Endodermal cell (in vitro differentiated cells): ENCODE measurements around the gene TPM2. TPM values are rescaled to one million over a fixed set of nuclear protein-coding genes. Genes with fewer than 3 reads are reported as not detected.

Source experiments
- DNase-seq: peaks from one replicate; pipeline ENCODE4 v3.0.0-alpha.2; 2017
- H3K27ac ChIP-seq: 2 replicates; pipeline ENCODE4 v1.5.1; 2013; ENCODE audit warnings: mild to moderate bottlenecking, low read depth, low read length, moderate library complexity
- H3K27me3 ChIP-seq: 2 replicates; pipeline ENCODE4 v1.6.1; 2013; ENCODE audit warnings: mild to moderate bottlenecking, low read length, moderate library complexity; ENCODE audit not compliant: insufficient read depth, control insufficient read depth, poor library complexity, severe bottlenecking
- H3K36me3 ChIP-seq: 2 replicates; pipeline ENCODE4 v1.7.0; 2013; ENCODE audit warnings: mild to moderate bottlenecking, low read length, moderate library complexity; ENCODE audit not compliant: control insufficient read depth, insufficient read depth
- H3K4me1 ChIP-seq: one replicate; pipeline ENCODE4 v1.7.0; 2013; ENCODE audit warnings: low read length; ENCODE audit not compliant: control insufficient read depth, insufficient read depth
- H3K4me3 ChIP-seq: 2 replicates; pipeline ENCODE4 v1.5.1; 2013; ENCODE audit warnings: mild to moderate bottlenecking, low read length, moderate library complexity
- H3K9ac ChIP-seq: 2 replicates; pipeline ENCODE4 v1.6.1; 2013; ENCODE audit warnings: mild to moderate bottlenecking, low read length, moderate library complexity; ENCODE audit not compliant: poor library complexity, severe bottlenecking; ENCODE audit errors: extremely low read depth
- H3K9me3 ChIP-seq: 2 replicates; pipeline ENCODE4 v1.6.1; 2013; ENCODE audit warnings: mild to moderate bottlenecking, low read length, moderate library complexity; ENCODE audit not compliant: control insufficient read depth
- H3K27ac Mint-ChIP-seq: 2 replicates; pipeline ENCODE4 v1.8.0; 2020; ENCODE audit warnings: mixed read lengths
- H3K27me3 Mint-ChIP-seq: 2 replicates; pipeline ENCODE4 v1.8.0; 2021; ENCODE audit warnings: mild to moderate bottlenecking, mixed read lengths; ENCODE audit not compliant: insufficient read depth
- H3K36me3 Mint-ChIP-seq: 2 replicates; pipeline ENCODE4 v1.8.0; 2020; ENCODE audit warnings: low read depth, mixed read lengths
- H3K4me1 Mint-ChIP-seq: 2 replicates; pipeline ENCODE4 v1.8.0; 2020; ENCODE audit warnings: mixed read lengths
- H3K4me3 Mint-ChIP-seq: 2 replicates; pipeline ENCODE4 v1.8.0; 2020; ENCODE audit warnings: mild to moderate bottlenecking, moderate library complexity, mixed read lengths
- H3K9me3 Mint-ChIP-seq: 2 replicates; pipeline ENCODE4 v1.8.0; 2020; ENCODE audit warnings: mild to moderate bottlenecking, mixed read lengths
- CTCF ChIP-seq: fragments of 200-600 bp; sonication (generic); conservative IDR thresholded peaks from 2 replicates; pipeline ENCODE4 v1.5.0; 2021; ENCODE audit warnings: antibody characterized with exemption, mild to moderate bottlenecking
- WGBS, 2 experiments: methylation state at CpG; one replicate each; pipeline versions ENCODE4 v1.1.5 to v1.1.7; 2013; ENCODE audit warnings: missing lambda C conversion rate in 2 of 2, mixed read lengths in 1 of 2; ENCODE audit not compliant: insufficient coverage in 1 of 2, insufficient read length in 1 of 2; 5-methylcytosine and 5-hydroxymethylcytosine counted together
- total RNA-seq, 2 donors: library from RNA; stranded (reverse); fragmentation: NEBNext Ultra II Directional in 1 of 2; extraction: Animal tissue kit (Norgen Biotek cat#: 25700) in 1 of 2; gene quantifications; 2 replicates in 1 of 2; 3 replicates in 1 of 2; pipeline ENCODE4 v1.2.1, GENCODE V29; 2021

TPM2 gene
- total RNA-seq, 2 donors from 2014 or later: 191 to 251 TPM

DNA sequence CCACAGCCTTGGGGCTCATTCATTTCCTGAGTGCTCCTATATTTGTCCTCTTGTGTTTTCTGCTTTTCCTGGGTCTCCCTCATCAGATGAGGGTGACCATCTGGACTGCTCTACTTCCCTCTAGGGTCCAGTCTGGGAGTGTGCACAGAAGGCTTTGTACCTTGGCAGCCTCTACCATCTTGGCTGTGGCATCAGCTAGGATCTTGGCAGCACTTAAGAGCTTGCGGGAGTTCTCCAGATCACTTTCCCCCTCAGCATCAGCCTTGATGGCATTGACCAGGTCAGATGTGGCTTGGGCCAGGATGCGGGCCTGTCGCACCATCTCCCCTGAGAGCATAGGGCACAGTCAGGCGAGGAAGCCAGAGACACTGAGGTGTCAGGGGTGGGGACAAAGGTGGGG, 26.5 kb upstream of the TPM2 start:
- no peak overlapping the region for H3K9ac ChIP-seq
- no peak overlapping the region for H3K4me3 Mint-ChIP-seq
- no peaks in the 10 kb centered on the region for H3K4me1 ChIP-seq
- H3K36me3 ChIP-seq: peaks cover 98% of the 10 kb centered on the region
- peaks cover 81% of the 10 kb centered on the region for H3K36me3 Mint-ChIP-seq
- DNase-seq: no peak
- H3K9me3 Mint-ChIP-seq: no peaks in the 10 kb centered on the region
- 92 to 97% methylated on average over 2 to 4 of the region's 4 CpGs for WGBS, 2 experiments
- H3K27me3 Mint-ChIP-seq: no peaks in the 10 kb centered on the region
- no peaks in the 10 kb centered on the region for H3K4me1 Mint-ChIP-seq
- H3K4me3 ChIP-seq: no peak overlapping the region
- no peak overlapping the region for H3K27ac ChIP-seq
- no peaks in the 10 kb centered on the region for H3K9me3 ChIP-seq
- H3K27me3 ChIP-seq: no peaks in the 10 kb centered on the region
- no peak overlapping the region for H3K27ac Mint-ChIP-seq
- TF ChIP-seq CTCF: no peak

GRCh38 chr9:35714579-35715252, 25.0 kb upstream of the TPM2 start:
- 96 to 97% methylated on average over 11 to 13 of the region's 13 CpGs for WGBS, 2 experiments
- H3K4me1 Mint-ChIP-seq: no peaks in the 10 kb centered on the region
- H3K4me3 Mint-ChIP-seq: no peak overlapping the region
- TF ChIP-seq CTCF: no peak
- Histone ChIP-seq H3K27ac (no peak overlapping the region), H3K4me3 (no peak overlapping the region), H3K36me3 (peaks cover 95% of the 10 kb centered on the region), H3K4me1 (no peaks in the 10 kb centered on the region), H3K9me3 (no peaks in the 10 kb centered on the region), H3K9ac (no peak overlapping the region), H3K27me3 (no peaks in the 10 kb centered on the region)
- H3K27ac Mint-ChIP-seq: no peak overlapping the region
- H3K27me3 Mint-ChIP-seq: no peaks in the 10 kb centered on the region
- H3K36me3 Mint-ChIP-seq: peaks cover 80% of the 10 kb centered on the region
- DNase-seq: no peak
- no peaks in the 10 kb centered on the region for H3K9me3 Mint-ChIP-seq

DNA sequence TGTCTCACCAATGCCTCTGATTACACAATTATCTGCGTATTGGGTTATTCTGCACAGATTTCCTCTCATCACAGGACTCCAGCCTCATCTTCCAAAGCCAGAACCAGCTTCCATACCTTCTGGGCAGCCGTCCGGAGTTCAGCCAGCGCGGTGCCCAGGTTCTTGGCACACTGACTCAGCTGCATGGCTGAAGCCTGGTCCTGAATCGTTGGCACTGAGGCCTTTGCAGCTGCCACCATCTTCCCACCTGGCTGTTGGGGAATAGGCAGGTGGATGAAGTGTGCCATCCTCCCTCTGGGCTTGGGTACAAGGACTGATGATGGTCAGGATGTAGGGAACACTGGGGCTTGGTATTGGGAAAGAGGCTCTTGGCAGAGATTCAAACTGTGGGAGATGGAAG, 24.4 kb upstream of the TPM2 start:
- no peak for DNase-seq
- H3K27me3 Mint-ChIP-seq: no peaks in the 10 kb centered on the region
- no peak overlapping the region for H3K4me3 ChIP-seq
- H3K4me1 ChIP-seq: no peaks in the 10 kb centered on the region
- H3K4me3 Mint-ChIP-seq: no peak overlapping the region
- no peaks in the 10 kb centered on the region for H3K4me1 Mint-ChIP-seq
- no peaks in the 10 kb centered on the region for H3K27me3 ChIP-seq
- no peak overlapping the region for H3K9ac ChIP-seq
- 95 to 100% methylated on average over 6 of the region's 6 CpGs for WGBS, 2 experiments
- H3K36me3 ChIP-seq: peaks cover 93% of the 10 kb centered on the region
- H3K36me3 Mint-ChIP-seq: peaks cover 78% of the 10 kb centered on the region
- TF ChIP-seq CTCF: no peak
- no peak overlapping the region for H3K27ac ChIP-seq
- H3K9me3 ChIP-seq: no peaks in the 10 kb centered on the region
- no peak overlapping the region for H3K27ac Mint-ChIP-seq
- no peaks in the 10 kb centered on the region for H3K9me3 Mint-ChIP-seq
